Astrocyte of the spinal cord (primary cell): ENCODE results near the gene TIMM44.

Experiments used
- DNase-seq: peaks from one replicate; pipeline ENCODE4 v3.0.0; 2011; ENCODE audit warnings: low read depth, low spot score
- H3K4me3 ChIP-seq: 2 replicates; pipeline ENCODE4 v1.5.1; 2011; ENCODE audit warnings: low read depth, mild to moderate bottlenecking, low read length, moderate library complexity
- CTCF ChIP-seq: IDR thresholded peaks from 2 replicates; pipeline ENCODE4 v1.5.1; 2012; ENCODE audit warnings: low read depth, mild to moderate bottlenecking, low read length, inconsistent platforms
- in situ Hi-C: cut with HindIII; loops from 2 replicates; pipeline ENCODE4 v1.10.0; 2017; ENCODE audit warnings: low sequenced_read_pairs

Gene TIMM44

DNA sequence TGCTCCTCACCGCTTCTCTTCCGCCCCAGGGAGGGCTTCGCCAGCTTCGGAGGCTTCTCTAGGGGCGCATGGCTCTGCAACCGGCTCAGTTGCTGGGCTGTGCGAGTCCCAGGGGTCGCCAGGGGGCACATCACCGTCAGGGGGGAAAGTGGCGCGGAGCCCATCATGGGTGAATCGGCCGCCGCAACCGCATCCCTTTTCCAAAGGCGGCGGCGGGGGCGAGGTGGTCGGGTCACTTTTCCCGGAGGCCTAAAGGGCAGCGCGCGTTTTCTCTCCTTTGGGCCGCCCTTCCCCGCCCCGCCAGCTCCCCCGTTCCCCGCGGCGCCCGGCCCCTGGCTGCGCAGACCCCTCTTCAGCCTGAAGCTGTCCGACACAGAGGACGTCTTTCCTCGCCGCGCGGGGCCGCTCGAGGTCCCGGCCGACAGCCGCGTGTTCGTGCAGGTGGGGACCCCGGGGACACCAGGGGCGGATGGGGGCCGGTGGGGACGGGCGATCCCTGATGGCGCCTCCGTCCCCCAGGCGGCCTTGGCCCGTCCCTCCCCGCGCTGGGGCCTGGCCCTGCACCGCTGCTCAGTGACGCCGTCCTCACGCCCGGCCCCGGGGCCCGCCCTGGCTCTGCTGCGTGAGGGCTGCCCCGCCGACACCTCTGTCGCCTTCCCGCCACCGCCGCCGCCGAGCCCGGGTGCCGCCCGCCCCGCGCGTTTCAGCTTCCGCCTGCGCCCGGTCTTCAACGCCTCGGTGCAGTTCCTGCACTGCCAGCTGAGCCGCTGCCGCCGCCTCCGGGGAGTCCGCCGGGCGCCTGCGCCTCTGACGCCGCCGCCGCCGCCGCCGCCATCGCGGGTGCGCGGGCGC is 27.1 kb downstream of the TIMM44 start:
- in situ Hi-C loops = no loop called here
- DNase-seq = no peak

DNA sequence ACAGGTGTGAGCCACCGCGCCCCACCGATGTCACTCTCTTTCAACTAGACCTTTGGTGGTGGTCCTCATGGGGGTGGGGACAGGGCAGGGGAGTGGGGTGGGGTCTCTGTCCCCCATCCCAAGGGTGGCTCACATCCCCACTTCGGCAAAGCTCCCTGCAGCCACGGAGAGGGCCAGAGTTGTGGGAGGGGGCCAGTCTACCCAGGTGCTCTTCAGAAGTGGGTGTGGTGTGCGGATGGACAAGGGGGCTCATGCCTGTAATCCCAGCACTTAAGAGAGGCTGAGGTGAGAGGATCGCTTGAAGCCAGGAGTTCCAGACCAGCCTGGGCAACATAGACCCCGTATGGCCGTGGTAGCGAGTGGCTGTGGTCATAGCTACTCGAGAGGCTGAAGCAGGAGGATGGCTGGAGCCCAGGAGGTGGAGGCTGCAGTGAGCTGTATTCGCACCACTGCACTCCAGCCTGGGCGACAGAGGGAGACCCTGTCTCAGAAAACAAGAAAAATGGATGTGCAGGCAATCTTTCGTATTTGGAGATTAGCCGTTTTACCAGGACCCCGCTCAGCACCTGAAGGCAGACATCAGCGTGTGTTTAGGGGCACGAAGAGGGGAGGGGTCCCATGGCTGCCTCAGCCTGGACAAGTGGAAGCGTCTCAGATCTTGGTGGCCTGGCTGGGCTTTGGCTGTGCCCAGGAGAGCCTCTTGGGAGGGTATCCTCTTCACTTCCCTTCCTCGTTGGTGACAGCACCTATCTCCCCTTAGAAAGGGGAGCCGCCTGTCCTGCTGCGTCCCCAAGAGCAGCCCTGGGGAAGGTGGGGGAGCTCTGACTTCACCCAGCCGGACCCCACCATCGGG is 28.0 kb downstream of the TIMM44 start:
- DNase-seq = no peak

More for the DNA sequence above, 27.1 kb downstream of the TIMM44 start:
- no peak overlapping the region for H3K4me3 ChIP-seq
- TF ChIP-seq CTCF = no peak

DNA sequence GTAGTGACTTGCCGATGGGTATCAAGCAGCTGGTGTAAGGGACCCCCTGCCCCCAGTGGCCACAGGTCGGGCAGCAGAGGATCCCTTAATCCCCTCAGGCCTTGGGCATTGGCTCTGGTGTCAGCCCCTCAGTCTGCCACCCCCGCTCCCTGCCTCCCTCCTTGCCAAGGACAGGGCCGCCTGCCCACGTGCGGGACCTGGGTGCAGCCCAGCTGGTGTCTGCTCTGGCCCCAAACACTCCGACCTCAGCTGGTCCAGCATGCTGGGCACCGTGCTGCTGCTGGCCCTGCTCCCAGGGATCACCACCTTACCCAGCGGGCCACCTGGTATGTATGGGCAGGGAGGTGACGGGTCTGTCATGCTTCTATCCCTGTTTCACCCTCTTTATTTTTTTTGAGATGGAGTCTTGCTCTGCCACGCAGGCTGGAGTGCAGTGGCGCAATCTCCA is 28.8 kb downstream of the TIMM44 start, which contains the start of gene TGFBR3L:
Gene TGFBR3L (plus strand): TSS at position 233 of the 448 bp plus-strand sequence.
- no peak for TF ChIP-seq CTCF
- DNase-seq = no peak
- in situ Hi-C loops = no loop called here
- H3K4me3 ChIP-seq = no peak within 1 kb of the TSS

More for the DNA sequence above, 28.0 kb downstream of the TIMM44 start:
- in situ Hi-C loops = no loop called here
- no peak for TF ChIP-seq CTCF
- H3K4me3 ChIP-seq = no peak overlapping the region

DNA sequence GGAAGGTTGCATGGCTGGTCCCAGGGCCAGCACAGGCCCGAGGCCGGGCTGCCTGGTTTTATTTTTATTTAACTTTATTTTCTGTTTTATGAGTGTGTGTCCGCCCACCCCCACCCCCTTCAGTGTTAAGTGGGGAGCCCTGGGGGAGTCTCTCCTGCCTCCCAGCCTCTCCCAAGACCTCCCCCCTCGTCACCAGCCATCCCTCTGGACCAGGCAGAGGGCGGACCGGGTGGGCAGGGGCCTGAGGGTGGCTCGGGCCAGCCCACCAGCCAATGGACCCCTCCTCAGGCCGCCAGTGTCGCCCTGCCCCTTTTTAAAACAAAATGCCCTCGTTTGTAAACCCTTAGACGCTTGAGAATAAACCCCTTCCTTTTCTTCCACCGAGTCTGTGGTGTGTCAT is 29.4 kb downstream of the TIMM44 start:
- no peak for TF ChIP-seq CTCF
- no peak for DNase-seq
- H3K4me3 ChIP-seq = no peak overlapping the region
- in situ Hi-C loops = no loop called here

DNA sequence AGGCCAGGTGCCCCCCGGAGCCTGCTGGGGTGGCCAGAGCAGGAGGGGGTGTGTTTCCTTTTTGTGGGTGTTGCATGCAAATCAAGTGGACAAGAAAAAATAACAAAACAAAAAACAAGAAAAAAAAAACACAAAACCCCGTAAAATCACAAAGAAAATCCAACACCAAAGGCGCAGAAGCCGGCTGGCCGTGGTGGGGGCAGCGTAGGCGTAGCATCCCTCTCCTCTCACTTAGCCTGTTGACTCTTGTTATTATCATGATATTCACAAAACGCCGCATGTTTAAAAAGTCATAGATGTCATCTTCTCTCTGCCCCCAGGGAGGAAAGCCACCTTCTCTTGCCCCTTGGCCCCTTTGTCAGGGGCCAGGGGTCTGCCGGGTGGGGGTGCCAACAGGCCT is 29.8 kb downstream of the TIMM44 start:
- DNase-seq = no peak
- no peak overlapping the region for H3K4me3 ChIP-seq
- in situ Hi-C loops = no loop called here
- no peak for TF ChIP-seq CTCF

GRCh38 chr19:7912697-7913564 is 30.5 kb downstream of the TIMM44 start:
- in situ Hi-C loops = no loop called here
- DNase-seq = no peak
- H3K4me3 ChIP-seq = no peak overlapping the region
- no peak for TF ChIP-seq CTCF
